ENCODE results near the gene SLBP. TPM values are rescaled to one million over a fixed set of nuclear protein-coding genes. Genes with fewer than 3 reads are reported as not detected.

SLBP gene
- total RNA-seq (2022) (37.1 and 43.5 TPM in 2 replicates), Bru-seq, nascent RNA (percentile 71 among the genes with signal in this experiment), BruChase-seq, experiment 1, labeled RNA remaining after a 6-hour chase (percentile 84 among the genes with signal in this experiment), BruChase-seq, experiment 2, labeled RNA remaining after a 2-hour chase (percentile 77 among the genes with signal in this experiment)
- long read RNA-seq, transcript SLBP-206 (8 exons, 1,977 nt), result major isoform, 97 of 115 reads
- long read RNA-seq, transcript SLBP-205 (7 exons, 987 nt), result minor isoform, 5 of 115 reads
- long read RNA-seq, partial matches to known transcripts, result 9 of 115 reads
- long read RNA-seq, other reads (novel, unspliced or antisense), result 3 of 115 reads

- Mint-ChIP-seq H3K4me3 (ENCODE audit: unreplicated experiment) (peak within 1 kb of the TSS; percentile 86), H3K36me3 (ENCODE audit: insufficient read depth, unreplicated experiment) (peaks cover 26% of the 10 kb centered on the region), H3K4me1 (ENCODE audit: insufficient read depth, unreplicated experiment) (peaks cover 7% of the 10 kb centered on the region), H3K27ac (ENCODE audit: low read depth, unreplicated experiment) (peak within 1 kb of the TSS; percentile 96), H3K27me3 (ENCODE audit: insufficient read depth, unreplicated experiment) (no peaks in the 10 kb centered on the region), H3K9me3 (ENCODE audit: unreplicated experiment) (no peaks in the 10 kb centered on the region)
- TF ChIP-seq CTCF (IDR thresholded peaks at IDR 0.05; ENCODE audit: unreplicated experiment), result no peak
- BruUV-seq (replicated peaks), result no TSS peak
- DNase-seq (ENCODE audit: unreplicated experiment), result peak; percentile 96
- ChIA-PET POLR2A (interaction anchor here (0.6 to 3.9 kb wide), 26 partner anchors 10 to 550 kb away, joined by 3 to 63 read pairs (median 4); partner anchors contain the start of genes LETM1, MXD4, NSD2 and TACC3), CTCF (interaction anchor here (1.5 to 1.6 kb wide), 2 partner anchors 11 to 13 kb away, joined by 4 to 6 read pairs; no protein-coding TSS in a partner anchor)
- intact Hi-C loops (cut with micrococcal nuclease), result loop anchor here (2.0 kb wide), 1 partner anchor 14 kb away; no protein-coding TSS in a partner anchor
Observed at GRCh38 chr4:1712216-1713002, at the start of gene SLBP. Gene SLBP (minus strand): TSS chr4:1712319. CDS start chr4:1712188, 131 bp downstream.

- Mint-ChIP-seq H3K9me3 (ENCODE audit: unreplicated experiment) (no peaks in the 10 kb centered on the region), H3K4me3 (ENCODE audit: unreplicated experiment) (no peak overlapping the region), H3K27ac (ENCODE audit: low read depth, unreplicated experiment) (no peak overlapping the region), H3K27me3 (ENCODE audit: insufficient read depth, unreplicated experiment) (no peaks in the 10 kb centered on the region), H3K36me3 (ENCODE audit: insufficient read depth, unreplicated experiment) (no peaks in the 10 kb centered on the region), H3K4me1 (ENCODE audit: insufficient read depth, unreplicated experiment) (peaks cover 13% of the 10 kb centered on the region)
- no peak for DNase-seq (ENCODE audit: unreplicated experiment)
- intact Hi-C loops (cut with micrococcal nuclease), result no loop called here
- no peak for TF ChIP-seq CTCF (IDR thresholded peaks at IDR 0.05; ENCODE audit: unreplicated experiment)
- POLR2A ChIA-PET, result no interaction called here
- BruUV-seq (replicated peaks), result no TSS peak
- CTCF ChIA-PET, result interaction anchor here (0.6 to 1.0 kb wide), 3 partner anchors 11 to 50 kb away, joined by 3 read pairs; no protein-coding TSS in a partner anchor
Observed at GRCh38 chr4:1761130-1761689, 49.1 kb upstream of the SLBP start.

- ChIA-PET CTCF (interaction anchor here (0.6 to 1.0 kb wide), 2 partner anchors 11 to 23 kb away, joined by 3 read pairs; no protein-coding TSS in a partner anchor), POLR2A (no interaction called here)
- intact Hi-C loops (cut with micrococcal nuclease), result no loop called here
- Mint-ChIP-seq H3K36me3 (ENCODE audit: insufficient read depth, unreplicated experiment) (no peaks in the 10 kb centered on the region), H3K4me3 (ENCODE audit: unreplicated experiment) (no peak overlapping the region), H3K27ac (ENCODE audit: low read depth, unreplicated experiment) (no peak overlapping the region), H3K9me3 (ENCODE audit: unreplicated experiment) (no peaks in the 10 kb centered on the region), H3K27me3 (ENCODE audit: insufficient read depth, unreplicated experiment) (no peaks in the 10 kb centered on the region), H3K4me1 (ENCODE audit: insufficient read depth, unreplicated experiment) (peaks cover 9% of the 10 kb centered on the region)
- BruUV-seq (replicated peaks), result no TSS peak
- TF ChIP-seq CTCF (IDR thresholded peaks at IDR 0.05; ENCODE audit: unreplicated experiment), result no peak
- no peak for DNase-seq (ENCODE audit: unreplicated experiment)
Observed at GRCh38 chr4:1760521-1761071, 48.5 kb upstream of the SLBP start.

All from MCF 10A (cell line).